HFF-Myc (cell line): ENCODE results near the gene GALNT4.

Experiments used
- DNase-seq: peaks from one replicate; pipeline ENCODE4 v3.0.0-alpha.2; 2011; ENCODE audit warnings: low read depth; ENCODE audit errors: extremely low read depth
- H3K4me3 ChIP-seq: replicated peaks from 2 replicates; pipeline ENCODE4 v1.5.1; 2011; ENCODE audit warnings: low read depth, mild to moderate bottlenecking, control low read depth, low read length
- TF ChIP-seq, protein P1 (sequence below): IDR thresholded peaks from 2 replicates; pipeline ENCODE4 v1.5.1; 2012; ENCODE audit warnings: mild to moderate bottlenecking, low read depth, low read length, control low read depth; ENCODE audit errors: missing control alignments

Gene GALNT4

DNA sequence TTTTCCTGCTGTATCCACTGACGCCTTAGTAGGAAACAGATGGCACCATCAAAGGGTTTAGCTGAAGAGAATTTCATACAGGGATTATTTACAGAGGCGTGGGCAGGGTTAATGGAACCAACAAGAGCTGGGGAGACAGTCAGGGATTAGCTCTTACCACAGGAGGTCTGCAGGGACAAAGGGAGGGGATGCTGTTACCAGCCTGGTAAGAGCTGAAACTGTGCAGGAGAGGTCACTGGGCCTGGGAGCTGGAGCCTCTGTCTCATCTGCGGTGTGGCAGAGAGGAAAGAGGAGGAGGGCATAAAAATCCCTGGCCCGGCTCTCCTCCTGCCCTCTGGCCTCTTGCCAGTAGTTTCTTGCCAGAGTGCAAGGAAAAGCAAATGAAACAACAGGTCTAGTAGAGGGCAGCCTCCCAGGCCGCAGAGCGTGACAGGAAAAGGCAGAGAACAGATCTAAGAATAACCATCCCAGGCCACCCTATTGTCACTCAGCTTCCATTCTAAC, 20.1 kb upstream of the GALNT4 start:
- no peak overlapping the region for H3K4me3 ChIP-seq
- peak; percentile 55 for DNase-seq
- TF ChIP-seq, protein P1, sequence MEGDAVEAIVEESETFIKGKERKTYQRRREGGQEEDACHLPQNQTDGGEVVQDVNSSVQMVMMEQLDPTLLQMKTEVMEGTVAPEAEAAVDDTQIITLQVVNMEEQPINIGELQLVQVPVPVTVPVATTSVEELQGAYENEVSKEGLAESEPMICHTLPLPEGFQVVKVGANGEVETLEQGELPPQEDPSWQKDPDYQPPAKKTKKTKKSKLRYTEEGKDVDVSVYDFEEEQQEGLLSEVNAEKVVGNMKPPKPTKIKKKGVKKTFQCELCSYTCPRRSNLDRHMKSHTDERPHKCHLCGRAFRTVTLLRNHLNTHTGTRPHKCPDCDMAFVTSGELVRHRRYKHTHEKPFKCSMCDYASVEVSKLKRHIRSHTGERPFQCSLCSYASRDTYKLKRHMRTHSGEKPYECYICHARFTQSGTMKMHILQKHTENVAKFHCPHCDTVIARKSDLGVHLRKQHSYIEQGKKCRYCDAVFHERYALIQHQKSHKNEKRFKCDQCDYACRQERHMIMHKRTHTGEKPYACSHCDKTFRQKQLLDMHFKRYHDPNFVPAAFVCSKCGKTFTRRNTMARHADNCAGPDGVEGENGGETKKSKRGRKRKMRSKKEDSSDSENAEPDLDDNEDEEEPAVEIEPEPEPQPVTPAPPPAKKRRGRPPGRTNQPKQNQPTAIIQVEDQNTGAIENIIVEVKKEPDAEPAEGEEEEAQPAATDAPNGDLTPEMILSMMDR, result no peak

DNA sequence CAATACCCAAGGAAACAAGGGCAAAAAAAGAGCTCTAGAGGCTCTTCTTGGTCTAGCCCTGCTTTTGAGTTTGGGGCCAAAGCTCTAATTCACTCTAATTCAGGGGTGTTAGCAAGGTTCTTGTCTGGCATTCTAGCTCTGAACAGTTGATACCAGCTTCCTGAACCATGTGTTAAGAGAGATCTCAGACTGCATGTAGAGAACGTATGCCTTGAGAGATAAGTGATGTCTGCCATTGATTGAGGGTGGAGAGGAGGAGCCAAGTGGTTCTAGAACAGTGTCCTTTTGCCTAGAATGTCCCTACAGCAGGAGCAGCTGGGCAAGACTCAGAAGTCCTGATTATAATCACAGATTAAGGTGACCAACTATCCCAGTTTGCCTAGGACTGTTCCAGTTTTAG, 19.4 kb upstream of the GALNT4 start:
- TF ChIP-seq, protein P1, result no peak
- H3K4me3 ChIP-seq, result no peak overlapping the region
- DNase-seq, result no peak

DNA sequence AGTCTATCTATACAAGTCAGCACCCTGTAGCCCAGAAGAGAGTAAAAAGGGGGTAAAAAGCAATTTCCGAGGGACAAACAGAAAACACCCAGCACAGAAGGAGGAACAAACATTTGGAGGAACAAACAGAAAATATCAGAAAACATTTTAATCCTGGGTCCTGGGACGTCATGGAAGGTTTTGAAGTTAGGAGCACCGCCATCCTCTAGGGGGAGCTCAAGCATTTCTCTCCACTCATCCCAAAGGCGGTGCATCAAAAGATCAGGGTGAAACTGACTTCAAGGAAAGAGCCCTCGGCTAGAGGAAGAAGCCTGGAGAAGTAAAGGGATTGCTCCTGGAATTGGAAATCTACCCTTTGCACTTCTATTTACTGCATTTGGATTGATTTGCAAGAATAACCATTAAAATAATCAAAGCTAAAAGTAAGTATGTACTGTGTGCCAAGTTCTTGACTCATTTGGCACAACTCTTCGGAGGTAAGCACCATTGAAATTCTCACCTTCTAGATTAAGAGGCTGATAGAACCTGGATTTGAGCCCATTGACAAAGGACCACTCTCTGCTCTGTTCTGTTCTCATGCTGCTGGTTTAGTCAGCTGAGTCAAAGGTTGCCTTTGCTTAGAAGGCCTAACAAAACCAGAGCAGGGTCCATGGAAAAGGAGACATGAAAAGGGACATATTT, 18.5 kb upstream of the GALNT4 start:
- DNase-seq, result peak; percentile 71
- TF ChIP-seq, protein P1, result peak; percentile 93
- H3K4me3 ChIP-seq, result no peak overlapping the region

DNA sequence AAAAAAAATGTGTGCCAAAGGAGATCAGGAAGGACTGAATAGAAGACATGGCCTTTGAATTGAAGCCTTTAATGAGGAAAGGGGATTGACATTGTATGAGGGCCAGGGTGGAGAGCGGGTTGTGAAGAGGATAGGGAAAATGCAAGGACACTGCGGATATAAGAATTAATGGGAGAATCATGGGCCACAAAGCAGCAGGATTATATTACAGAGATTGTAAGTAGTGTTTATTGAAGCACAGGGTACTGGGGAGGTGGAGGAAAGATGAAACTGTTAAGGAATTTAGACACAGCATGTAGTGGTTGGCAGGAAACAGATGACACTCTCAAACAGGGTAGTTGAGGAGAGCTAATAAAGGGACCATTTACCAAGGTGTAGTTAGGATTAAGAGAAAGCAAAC, 17.6 kb upstream of the GALNT4 start:
- no peak for DNase-seq
- no peak overlapping the region for H3K4me3 ChIP-seq
- TF ChIP-seq, protein P1, result no peak

DNA sequence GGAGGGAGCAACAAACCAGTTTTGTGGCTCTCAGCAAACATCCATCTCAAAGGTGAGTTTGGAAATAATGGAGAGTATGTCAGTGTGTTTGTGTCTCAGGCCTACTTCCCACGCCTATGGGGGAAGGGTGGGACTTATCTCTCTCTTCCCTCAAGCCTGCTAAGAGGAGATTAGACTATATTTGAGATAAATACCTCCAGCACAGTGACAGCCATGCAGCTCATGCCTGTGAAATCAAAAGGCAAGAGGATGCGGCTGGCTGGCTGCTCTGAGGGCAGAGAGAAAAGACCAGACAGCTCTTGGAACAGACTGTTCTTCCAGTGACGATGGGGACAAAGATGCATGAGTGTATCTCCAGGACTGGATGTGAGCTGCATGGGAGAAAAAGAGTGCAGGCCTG, 16.0 kb upstream of the GALNT4 start:
- no peak overlapping the region for H3K4me3 ChIP-seq
- DNase-seq, result no peak
- TF ChIP-seq, protein P1, result no peak

DNA sequence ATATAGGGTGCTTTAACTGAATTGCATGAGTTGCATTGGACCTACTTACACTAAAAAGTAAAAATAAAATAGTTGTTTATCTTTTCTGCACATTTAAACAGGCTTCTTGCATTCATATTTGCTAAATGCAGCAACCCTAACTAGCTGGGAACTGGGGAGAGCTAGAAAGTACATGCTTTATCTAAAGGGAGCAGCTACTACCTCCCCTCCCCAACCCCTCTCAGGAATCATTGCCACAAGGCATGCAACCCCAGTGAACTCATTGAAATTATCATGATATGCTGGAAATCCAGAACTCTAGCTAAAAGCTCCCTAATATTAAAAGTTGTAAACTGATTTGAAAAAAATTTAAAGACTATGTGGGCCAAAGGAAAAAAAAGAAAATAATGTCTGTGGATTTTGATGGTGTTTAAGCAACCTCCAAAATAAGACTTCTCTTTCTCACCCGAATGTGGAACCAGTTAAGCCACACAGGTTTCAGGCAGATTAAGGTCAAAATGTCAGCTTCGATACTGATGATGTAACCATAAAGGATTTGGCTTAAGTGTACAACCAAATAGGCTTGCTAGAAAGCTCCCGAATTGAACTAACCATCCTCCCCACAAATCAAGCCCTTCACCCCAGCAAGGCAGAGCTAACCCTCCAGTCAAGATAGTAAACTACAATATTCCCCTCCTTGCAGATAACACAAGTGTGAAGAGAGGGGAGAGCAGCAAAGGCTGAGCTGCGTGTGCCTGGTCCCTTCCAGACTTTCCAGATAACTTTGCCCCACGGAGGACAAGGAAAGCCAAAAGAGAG, 15.0 kb upstream of the GALNT4 start:
- TF ChIP-seq, protein P1, result no peak
- DNase-seq, result no peak
- H3K4me3 ChIP-seq, result no peak overlapping the region
